HG03175 (cell line): ENCODE data around the gene BLVRA.
A peak's percentile ranks its signal among the peaks of the same experiment; 100 is the strongest.
"Not testable (repeated sequence)": the region's sequence is repeated elsewhere in the genome, so short reads cannot be mapped to it uniquely, and the experiment has no call there.

Source experiments
- ATAC-seq: cut with Tn5 transposase; IDR thresholded peaks from one replicate; pipeline ENCODE4 v1.9.1; 2021; ENCODE audit warnings: mild to moderate bottlenecking, moderate library complexity; ENCODE audit not compliant: unreplicated experiment

Gene BLVRA

GRCh38 chr7:43799605-43800004 lies 41.1 kb downstream of the BLVRA start:
- no peak for ATAC-seq

GRCh38 chr7:43803865-43804264 lies 45.4 kb downstream of the BLVRA start:
- ATAC-seq: no peak

- no peak for ATAC-seq
These were observed 49.9 kb downstream of the BLVRA start for GRCh38 chr7:43808410-43808809.

- not testable (repeated sequence) for ATAC-seq
These were observed 51.9 kb downstream of the BLVRA start for GRCh38 chr7:43810195-43810941.

GRCh38 chr7:43815373-43815772 lies 56.9 kb downstream of the BLVRA start:
- ATAC-seq: no peak

GRCh38 chr7:43816046-43816797 lies 57.7 kb downstream of the BLVRA start:
- ATAC-seq: not testable (repeated sequence)

GRCh38 chr7:43823425-43823824 lies 64.9 kb downstream of the BLVRA start:
- not testable (repeated sequence) for ATAC-seq

GRCh38 chr7:43823941-43824340 lies 65.5 kb downstream of the BLVRA start:
- no peak for ATAC-seq

- ATAC-seq: not testable (repeated sequence)
These were observed 66.0 kb downstream of the BLVRA start for GRCh38 chr7:43824513-43824912.

- no peak for ATAC-seq
These were observed 66.5 kb downstream of the BLVRA start for GRCh38 chr7:43824963-43825362.

- ATAC-seq: no peak
These were observed 66.9 kb downstream of the BLVRA start for GRCh38 chr7:43825391-43825808.

- not testable (repeated sequence) for ATAC-seq
These were observed 72.4 kb downstream of the BLVRA start for GRCh38 chr7:43830917-43831316.

GRCh38 chr7:43834463-43835251 lies 76.2 kb downstream of the BLVRA start:
- peak; percentile 61 for ATAC-seq

- peak; percentile 3 for ATAC-seq
These were observed 79.8 kb downstream of the BLVRA start for GRCh38 chr7:43838201-43838658.

- ATAC-seq: no peak
These were observed 84.8 kb downstream of the BLVRA start for GRCh38 chr7:43843296-43843695.

GRCh38 chr7:43844257-43844656 lies 85.8 kb downstream of the BLVRA start:
- ATAC-seq: no peak

GRCh38 chr7:43844662-43845061 lies 86.2 kb downstream of the BLVRA start:
- ATAC-seq: no peak

GRCh38 chr7:43847496-43847895 lies 89.0 kb downstream of the BLVRA start:
- no peak for ATAC-seq

- ATAC-seq: no peak
These were observed 90.6 kb downstream of the BLVRA start for GRCh38 chr7:43849047-43849446.

- peak; percentile 63 for ATAC-seq
These were observed 92.1 kb downstream of the BLVRA start for GRCh38 chr7:43850348-43851116.

- no peak for ATAC-seq
These were observed 93.3 kb downstream of the BLVRA start for GRCh38 chr7:43851805-43852204.
